Esophagus squamous epithelium (tissue), 4 donors: ENCODE measurements around the gene CEP85L.

ENCODE experiments used
- CTCF ChIP-seq, 6 experiments: fragments of 450-650 bp in 4 of 6; fragments of 200-600 bp in 2 of 6; sonication (generic) in 2 of 6; IDR thresholded peaks; one replicate each; pipeline ENCODE4 v1.5.1; 2016 to 2019; ENCODE audit warnings: antibody characterized with exemption in 6 of 6, mild to moderate bottlenecking in 4 of 6, moderate library complexity in 4 of 6
- POLR2A ChIP-seq, 4 donors: fragments of 450-650 bp; IDR thresholded peaks; one replicate each; pipeline ENCODE4 v1.6.1; 2017; ENCODE audit warnings: antibody characterized with exemption in 4 of 4, mild to moderate bottlenecking in 4 of 4, moderate library complexity in 3 of 4

GRCh38 chr6:118501099-118501498 lies 150.3 kb downstream of the CEP85L start:
- TF ChIP-seq CTCF (IDR thresholded peaks at IDR 0.05) (no peak), POLR2A (IDR thresholded peaks at IDR 0.05) (no peak)
